GM18873 (cell line): ENCODE measurements around the gene SLC10A3.

Experiments
- ATAC-seq: cut with Tn5 transposase; IDR thresholded peaks from one replicate; pipeline ENCODE4 v1.9.1; 2021; ENCODE audit warnings: mild to moderate bottlenecking, moderate library complexity, moderate number of reproducible peaks; ENCODE audit not compliant: unreplicated experiment, low FRiP score

SLC10A3 gene

GRCh38 chrX:154443992-154444754, 46.3 kb downstream of the SLC10A3 start, which contains the start of gene FAM50A:
FAM50A (plus strand) TSS chrX:154444141; CDS start chrX:154444236, 95 bp downstream.
- ATAC-seq = no peak

DNA sequence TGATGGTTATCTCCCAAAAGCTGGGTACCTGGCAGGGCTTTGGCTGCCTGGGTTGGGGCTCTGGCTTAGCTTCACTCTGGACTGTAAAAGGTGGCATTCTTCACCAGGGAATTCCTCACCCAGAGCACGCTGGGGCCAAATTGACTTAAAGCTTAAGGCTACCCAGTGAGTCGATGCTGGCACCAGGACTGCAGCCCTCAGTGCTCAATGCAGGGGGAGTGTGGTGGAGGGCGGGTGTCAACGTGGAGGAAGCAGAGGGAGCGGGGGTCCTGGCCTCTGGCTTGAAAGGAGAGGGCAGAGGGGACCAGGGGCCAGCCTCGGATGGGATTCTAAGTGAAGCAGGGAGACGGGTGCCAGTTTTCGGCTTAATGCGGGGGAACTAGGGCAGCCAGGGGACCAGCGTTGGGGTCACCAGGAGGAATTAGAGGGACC, 46.9 kb downstream of the SLC10A3 start:
- no peak for ATAC-seq

- no peak for ATAC-seq
Observed at GRCh38 chrX:154441984-154442707, 48.3 kb downstream of the SLC10A3 start.

GRCh38 chrX:154441564-154441963, 48.9 kb downstream of the SLC10A3 start:
- ATAC-seq = no peak

DNA sequence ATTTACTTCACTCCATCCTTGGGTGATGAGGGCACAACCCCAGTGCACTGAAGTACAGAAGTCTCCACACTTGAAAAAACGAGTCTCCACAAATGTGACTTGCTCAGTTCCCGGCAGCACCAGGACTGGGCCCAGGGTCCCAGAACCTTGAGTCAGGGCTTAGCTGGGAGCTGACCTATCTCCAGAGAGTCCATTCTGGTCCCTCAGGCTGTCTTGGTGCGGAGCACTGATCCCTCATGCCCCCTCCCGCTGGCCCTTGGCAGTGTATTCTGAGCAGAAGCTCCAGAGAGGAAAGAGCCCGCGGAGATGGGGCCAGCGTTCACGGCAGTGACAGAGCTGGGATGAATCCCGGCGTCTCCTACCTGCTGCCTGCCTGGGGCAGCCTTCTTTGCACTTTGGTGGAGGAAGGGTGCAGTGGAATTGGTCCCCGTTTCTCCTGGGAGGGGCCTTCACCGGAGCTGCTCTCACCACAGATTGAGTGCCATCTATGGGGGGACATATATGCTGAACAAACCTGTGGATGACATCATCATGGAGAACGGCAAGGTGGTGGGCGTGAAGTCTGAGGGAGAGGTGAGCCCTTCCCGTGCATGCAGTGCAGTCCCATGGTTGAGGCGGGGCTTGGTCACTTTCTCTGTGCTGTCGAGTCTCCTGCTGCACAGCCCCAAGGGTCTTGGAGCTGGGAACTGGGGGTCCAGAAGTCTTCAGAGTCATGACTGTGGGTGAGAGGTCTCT, 49.6 kb downstream of the SLC10A3 start:
- ATAC-seq = no peak

DNA sequence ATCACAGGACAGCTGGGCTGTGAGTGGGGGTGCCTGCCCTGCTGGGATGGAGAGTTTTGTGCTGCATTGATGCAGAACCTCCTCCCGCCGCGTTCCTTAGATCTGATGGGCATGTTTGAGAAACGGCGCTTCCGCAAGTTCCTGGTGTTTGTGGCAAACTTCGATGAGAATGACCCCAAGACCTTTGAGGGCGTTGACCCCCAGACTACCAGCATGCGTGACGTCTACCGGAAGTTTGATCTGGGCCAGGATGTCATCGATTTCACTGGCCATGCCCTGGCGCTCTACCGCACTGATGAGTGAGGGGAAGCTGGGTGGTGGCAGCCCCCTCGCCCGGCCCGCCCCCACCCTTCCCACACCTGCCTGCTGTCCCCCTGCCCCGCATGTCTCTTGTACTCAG, 50.6 kb downstream of the SLC10A3 start:
- ATAC-seq = no peak

DNA sequence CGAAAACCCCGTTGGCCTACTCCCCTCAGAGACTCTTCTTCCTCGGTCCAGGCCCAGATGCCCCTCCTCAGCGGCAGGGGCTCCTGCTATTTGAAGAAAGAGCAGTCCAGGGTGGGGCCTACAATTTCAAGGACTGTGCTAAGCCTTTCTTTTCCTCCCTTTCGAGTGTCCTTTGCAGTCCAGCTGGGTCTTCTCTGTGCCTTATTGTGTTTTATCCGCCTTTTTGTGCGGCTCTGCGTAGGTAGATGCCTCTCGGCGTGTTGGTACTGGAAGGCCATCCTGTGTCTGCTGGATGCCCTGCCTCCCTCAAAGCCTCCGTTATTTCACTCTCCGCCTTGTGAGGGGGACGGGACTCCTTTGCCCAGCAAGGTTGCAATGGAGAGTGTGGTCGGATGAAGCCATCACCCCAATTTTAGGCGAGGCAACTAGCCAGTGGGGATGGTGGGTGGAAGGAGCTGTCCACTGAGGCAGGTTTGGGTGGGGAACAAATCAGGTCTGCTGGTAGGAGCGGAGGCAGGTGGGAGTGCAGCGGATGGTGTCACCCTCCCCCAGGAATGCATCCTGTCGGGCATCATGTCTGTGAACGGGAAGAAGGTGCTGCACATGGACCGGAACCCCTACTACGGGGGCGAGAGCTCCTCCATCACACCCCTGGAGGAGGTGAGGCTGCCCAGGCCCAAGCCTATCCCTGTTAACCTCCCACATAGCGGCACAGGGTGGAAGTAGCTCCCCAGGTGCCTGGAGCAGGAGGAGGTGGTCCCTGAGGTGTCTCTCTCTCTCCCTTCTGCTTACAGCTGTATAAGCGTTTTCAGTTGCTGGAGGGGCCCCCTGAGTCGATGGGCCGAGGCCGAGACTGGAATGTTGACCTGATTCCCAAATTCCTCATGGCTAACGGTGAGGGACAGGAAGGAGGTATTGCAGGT, 52.2 kb downstream of the SLC10A3 start:
- no peak for ATAC-seq
